HG02943 (cell line): ENCODE results near the gene KIAA1755.

ENCODE experiments used
- ATAC-seq: cut with Tn5 transposase; IDR thresholded peaks from one replicate; pipeline ENCODE4 v1.9.1; 2021; ENCODE audit warnings: mild to moderate bottlenecking, low read depth, moderate library complexity; ENCODE audit not compliant: unreplicated experiment

Gene KIAA1755

DNA sequence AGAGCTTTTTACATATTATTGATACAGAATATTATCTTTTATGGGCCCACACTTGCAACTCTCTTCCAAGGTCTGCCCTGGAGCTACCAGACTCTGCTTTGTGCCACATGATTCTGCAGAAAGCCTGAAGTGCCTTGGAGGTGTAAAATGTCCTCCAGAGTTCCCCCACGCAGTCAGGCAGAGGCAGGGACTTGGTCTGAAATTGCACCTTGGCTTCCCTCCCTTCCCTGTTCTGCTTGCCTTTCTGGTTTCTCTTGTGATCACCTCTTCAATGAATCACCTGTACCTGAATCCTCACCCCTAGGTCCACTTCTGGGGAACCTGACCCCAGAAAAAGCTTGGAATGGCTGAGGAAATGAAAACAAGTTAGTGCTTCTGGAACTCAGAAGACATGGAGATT, 52.4 kb downstream of the KIAA1755 start:
- no peak for ATAC-seq

DNA sequence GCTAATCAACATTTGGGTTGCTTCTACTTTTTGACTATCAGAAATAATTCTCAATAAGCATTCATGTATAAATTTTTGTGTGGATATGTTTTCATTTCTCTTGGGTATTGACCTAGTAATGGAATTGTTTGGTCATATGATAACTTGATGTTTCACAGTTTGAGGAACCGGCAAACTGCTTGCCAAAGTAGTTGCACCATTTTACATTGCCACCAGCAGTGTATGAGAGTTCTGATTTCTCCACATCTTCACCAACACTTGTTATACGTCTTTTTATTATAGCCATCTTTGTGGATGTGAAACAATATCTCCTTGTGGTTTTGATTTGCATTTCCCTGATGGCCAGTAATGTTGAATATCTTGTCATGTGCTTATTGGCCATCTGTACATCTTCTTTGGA, 52.9 kb downstream of the KIAA1755 start:
- no peak for ATAC-seq

DNA sequence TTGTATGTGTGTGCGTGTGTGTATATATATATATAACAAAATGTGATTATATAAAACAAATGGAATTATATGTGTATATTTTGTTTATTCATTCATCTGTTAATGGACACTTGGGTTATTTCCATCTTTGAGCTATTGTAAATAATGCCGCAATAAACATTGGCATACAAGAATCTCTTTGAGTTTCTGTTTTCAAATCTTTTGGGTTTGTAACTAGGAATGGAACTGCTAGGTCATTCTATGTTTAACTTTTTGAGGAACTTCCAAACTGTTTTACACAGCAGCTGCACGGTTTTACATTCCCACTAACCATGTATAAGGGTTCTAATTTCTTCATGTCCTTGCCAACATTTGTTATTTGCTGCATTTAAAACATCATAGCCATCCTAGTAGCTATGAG, 55.5 kb downstream of the KIAA1755 start:
- ATAC-seq = no peak

DNA sequence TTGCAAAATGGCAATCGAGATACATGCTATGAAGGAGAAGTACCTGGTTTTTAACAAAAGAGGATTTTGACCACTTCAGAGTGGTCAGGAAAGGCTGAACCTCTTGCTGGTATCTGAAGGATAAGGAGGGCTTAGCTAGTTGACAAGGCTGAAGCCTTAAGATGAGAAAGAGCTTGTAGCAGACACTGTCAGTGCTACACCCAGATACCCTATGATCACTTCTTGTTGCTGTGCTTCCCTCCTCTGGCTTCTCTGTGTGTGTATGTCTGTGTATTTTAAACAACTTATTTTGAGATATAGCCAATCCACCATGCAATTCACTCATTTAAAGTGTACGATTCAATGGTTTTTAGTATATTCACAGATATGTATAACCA, 56.6 kb downstream of the KIAA1755 start:
- ATAC-seq = no peak

DNA sequence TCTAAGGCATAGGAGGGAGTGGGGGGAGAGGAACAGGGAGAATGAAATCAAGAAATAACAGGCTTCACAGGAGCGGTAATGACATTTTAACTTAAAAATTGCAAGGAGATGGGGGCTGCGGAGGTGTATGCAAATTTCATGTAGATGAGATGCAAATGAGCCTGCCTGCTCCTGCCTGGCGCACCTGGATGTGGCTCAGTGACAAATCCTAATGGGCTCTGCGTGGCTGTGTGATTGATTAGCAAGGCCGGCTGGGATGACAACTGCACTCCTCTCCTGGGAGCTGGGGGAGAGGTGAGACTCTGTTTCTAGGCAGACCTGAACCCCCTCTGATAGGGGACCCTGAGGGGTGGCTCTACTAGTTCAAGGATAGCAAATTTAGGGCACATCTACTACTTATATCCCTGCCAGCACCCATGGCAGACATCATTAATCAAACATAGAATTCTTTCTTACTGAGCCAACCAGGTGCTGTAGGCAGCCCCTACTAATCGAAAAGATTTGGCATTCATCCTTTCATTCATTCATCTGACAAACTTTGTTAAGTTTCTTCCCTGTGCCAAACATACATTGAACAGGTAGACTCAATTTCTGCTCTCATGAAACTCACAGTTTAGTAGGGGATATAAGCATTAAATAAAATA, 57.1 kb downstream of the KIAA1755 start:
- no peak for ATAC-seq

DNA sequence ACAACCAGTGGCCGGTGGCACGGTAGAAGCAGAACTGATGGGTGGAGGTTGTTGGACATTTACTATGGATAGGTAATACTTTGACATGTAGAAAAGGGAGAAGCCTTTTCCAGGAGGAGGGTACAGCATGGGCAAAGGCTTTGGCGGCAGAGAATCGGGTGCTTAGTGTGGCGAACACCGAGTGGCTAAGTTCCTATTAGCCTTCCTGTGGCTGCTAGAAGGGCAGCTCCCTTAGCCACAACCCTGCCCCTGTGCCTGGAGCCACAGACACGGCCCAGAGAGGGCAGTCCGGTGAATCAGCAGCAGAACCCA, 57.6 kb downstream of the KIAA1755 start:
- ATAC-seq = no peak

DNA sequence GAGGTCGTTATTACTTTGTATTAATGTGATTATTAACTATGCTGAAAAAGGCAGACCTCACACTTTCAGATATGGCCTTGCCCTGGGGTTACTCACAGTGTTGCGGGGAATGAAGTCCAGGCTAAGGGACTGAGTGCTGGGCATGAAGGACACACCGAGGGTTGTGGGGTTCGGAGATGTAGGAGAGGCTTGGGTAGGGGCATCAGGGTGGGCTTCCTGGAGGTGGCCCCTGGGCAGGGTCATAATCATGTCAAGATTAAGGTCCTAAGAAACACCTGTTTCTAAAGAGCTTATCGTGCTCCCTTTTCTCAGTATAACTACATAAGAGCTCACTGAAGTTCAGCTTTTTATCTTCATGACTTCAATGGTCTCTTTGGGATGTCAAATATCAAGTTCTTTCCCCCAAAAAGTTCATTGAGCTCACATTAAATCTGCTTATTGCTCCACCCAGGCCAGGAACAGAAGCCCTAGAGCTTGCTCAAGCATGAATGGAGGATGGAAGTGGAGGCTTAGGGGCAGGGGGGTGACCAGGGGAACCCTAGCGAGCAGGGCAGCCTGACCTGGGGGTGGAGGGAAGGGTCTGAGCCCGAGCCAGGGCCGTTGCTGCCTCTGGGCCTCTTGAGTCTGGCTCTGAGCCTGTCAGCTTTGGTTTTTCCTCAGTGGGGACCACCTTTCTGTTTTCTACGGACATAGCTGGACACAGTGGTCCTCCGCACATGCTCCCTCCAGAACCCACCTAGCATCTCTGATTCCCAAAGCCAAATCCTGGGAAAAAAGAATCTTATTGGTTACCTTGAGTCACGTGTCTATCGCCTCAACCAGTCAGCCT, 58.2 kb downstream of the KIAA1755 start:
- ATAC-seq = no peak

DNA sequence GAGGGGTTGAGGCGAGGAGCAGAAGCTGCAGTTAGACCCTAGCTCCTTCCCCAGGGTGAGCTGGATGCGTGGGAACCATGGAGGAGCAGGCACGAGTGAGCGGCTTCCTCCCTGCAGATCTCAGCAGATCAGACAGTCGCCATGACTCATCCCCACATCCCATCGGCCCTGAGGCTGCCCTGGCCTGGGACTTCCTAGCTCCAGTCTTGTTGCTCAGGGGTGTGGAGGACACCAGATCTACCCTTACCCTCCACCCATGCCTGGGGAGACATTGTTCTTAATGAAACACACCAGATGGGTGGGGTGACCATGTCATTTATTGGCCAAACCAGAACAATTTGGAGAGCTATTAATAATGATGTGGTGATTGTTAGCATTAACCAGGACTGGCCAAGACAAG, 59.2 kb downstream of the KIAA1755 start:
- ATAC-seq = no peak

DNA sequence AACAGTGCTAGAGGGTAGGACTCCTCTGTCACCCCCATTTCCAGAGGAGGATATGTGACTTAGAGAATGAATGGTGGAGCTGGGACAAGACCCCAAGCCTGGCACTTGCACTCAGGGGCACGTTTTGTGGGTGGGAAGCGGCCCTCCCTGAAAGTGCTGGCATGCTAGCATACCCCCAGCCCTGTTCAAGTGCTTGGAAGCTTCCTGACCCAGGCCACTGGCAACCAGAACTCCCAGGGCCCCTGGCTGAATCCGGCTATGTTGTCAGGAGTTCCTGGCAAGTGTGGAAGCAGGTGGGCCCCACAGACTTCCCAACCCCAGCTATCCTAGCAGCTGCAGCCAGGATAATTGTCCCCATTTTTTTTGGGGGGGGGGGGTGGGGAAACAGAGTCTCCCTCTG, 59.9 kb downstream of the KIAA1755 start:
- no peak for ATAC-seq

DNA sequence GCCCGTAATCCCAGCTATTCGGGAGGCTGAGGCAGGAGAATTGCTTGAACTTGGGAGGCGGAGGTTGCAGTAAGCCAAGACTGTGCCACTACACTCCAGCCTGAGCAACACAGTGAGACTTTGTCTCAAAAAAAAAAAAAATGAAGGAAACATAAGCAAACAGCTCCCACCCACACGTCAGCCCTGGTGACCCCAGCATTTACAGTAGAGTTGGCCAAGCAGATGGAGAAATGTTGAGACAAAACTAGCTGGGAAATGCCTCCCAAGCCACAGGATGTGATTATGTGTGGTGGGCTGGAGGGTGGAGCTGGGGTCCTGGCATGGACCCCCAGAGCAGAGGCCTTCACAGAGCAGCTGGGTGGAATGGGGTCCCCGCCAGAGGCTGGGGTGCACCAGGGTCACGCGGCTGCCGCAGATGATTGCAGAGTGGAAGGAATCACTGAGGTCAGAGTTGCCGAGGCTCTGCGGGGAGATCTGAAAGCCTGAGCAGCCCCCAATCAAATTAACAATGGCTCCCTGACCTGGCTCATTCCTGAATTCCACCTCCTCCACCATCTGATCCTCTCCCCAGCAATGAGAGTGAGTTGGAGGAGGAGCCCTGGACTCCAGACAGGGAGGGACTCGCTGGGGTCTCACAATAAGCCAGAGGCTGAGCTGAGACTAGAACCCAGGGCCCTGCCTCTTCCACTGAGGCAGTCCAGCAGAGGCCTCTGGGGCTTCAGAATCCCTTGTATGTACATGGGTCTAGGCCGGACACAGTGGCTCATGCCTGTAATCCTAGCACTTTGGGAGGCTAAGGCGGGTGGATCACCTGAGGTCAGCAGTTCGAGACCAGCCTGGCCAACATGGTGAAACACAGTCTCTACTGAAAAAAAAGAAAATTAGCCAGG, 60.8 kb downstream of the KIAA1755 start:
- ATAC-seq = no peak

DNA sequence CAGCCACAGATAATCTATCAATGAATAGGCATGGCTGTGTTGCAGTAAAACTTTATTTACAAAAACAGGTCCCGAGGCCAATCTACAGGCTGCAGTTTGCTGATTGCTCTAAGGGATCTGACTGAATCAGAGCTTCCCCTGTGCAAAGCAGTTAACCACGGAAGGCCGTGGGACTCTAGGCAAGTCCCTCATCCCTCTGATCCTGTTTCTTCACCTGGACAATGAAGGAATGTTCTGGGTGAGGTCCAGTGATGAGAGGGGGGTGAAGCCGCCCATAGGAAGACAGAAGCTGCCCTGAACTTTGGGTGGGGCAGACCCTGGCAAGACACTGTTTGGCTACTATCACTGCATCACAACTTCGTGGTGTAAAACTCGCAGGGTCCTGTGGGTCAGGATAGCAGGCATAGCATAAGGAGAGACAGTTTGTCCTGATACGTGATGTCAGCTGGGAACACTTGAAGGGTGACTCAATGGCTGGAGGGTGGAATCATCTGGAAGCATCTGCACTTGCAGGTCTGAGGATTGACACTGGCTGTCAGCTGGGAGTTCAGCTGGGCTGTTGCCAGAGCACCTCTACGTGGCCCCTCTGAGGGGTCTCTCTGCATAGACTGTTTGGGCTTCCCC, 62.2 kb downstream of the KIAA1755 start:
- no peak for ATAC-seq

DNA sequence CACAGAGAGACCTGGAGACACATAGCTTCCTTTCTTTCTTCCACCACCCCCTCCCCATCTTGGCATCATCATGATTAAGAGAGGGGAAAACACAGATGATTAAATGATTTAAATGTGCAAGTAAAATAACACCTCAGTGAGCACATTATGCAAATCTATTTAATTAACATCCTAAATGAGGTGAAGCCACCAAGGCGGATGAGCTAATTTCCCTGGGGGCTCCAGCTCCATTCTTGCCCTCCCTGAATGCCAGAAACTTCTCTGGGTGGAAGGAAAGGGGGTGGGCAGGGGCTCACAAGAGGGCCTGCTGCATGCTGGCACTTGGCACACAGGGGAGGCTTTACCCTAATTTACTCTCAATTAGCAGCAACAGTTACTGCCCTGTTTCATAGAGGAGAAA, 62.9 kb downstream of the KIAA1755 start:
- ATAC-seq = no peak

DNA sequence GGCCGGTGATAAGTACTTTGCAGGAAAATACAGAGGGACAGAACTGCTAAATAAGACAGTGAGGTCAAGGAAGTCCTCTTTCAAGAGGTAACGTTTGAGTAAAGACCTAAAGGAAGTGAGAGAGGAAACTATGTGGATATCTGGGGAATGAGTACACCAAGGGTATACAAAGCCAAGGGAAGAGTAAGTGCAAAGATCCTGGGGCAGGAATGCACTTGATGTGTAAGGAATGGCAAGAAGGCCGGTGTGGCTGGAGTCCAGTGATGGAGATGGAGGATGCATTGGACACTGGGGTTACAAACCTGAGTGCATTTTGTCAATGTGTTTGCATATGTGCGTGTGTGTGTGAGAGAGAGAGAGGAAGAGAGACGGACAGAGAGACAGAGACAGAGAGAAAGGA, 63.3 kb downstream of the KIAA1755 start:
- ATAC-seq = no peak

DNA sequence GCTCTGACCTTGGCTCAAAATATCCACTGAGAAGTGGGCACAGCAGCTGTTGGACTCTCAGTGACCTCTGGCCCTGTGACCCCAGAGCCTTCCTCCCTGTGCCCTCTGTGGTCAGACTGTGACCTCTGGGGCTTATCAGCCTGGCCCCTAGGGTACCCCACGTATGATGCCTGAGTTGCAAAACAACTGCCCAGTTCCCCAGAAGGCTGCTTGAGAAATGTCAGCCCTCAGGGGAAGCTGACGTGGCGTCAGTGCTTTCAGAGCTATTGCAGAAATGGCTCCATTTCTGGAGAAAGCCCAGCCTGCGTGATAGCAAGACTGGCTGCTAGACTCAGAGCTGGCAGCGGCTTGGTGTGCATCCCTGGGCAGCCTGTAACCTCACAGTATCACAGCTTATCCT, 63.9 kb downstream of the KIAA1755 start:
- ATAC-seq = no peak

DNA sequence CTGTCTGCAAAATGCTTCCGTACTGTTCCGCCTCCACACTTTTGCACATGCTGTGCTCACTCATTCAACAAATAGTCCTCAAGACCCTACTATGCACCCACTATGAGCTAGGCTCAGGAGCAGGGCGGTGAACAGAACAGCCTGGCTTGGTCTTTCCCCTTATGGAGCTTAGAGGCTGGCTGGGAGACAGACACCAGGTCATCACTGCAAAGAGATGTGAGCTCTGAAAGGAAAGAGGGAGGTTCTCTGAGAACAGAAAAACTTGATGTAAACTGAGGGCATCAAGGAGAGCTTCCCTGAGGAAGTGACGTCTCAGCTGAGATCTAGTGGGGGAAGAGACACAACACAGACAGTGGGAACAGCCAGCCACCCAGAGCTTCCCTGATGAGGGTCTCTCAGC, 64.5 kb downstream of the KIAA1755 start:
- ATAC-seq = no peak

DNA sequence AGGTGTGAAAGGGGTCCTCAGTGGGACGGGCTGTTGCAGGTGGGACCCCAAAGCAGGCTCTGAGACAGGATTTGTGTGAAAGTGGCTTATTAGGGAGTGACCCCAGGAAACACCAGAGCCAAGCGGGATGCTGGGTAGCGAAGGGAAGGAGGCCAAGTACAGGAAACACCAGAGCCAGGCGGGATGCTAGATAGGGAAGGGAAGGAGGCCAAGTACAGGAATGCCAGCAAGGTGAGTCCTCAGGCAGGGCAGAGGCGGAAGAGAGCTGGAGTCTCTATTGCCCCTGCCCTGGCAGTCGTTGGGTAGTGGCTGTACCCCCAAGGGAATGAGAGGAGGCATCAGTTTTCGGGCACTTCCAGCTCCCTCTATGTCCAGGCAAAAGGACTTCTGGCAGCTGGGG, 65.0 kb downstream of the KIAA1755 start:
- no peak for ATAC-seq

DNA sequence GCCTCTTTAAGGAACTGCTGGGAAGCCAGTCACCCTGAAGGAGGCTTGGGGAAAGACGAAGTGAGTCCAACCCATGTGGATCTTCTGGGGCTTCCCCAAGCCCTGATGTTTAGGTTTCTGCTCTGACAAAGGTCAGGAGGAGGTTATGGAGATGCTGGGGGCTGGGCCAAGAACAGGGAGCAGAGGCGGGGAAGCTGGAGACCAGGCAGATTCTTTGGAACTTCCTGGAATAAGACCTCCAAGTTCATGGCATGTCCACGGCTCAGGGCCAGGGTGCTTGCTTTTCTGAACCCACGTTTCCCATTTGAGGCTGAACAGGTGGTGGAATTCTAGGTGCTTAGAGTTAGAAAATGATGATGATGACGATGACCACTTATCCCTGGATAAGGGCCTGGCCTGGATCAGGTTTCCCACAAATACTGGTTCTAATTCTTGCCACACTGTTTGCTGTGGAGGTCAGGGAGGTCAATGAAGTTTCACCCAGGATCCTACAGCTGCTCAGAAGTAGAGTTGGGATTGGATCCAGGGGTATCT, 65.5 kb downstream of the KIAA1755 start:
- no peak for ATAC-seq

DNA sequence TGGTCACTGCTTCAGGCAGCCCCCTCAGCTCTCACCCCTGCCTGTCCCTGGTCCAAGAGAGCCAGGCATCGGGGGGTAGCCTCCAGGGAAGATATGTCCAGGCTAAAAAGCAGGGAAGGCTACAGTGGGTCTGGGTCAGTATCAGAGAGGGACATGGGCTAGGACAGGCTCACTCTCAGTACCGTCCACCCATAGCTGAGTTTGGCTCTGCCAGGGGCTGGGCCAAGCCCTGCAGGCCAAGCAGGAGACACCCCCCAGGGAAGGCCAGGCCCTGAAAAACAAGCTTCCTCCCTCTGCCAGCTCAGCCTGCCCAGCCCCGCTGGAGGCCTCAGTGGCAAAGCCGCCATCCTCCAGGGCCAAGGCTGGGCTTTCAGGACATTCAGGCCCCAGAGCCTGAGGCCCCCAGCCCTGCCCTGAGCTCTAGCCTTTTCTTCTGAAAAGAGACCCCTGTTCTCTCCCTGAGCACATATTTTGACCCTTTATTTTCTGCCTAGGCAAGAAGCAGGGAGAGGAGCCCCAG, 66.9 kb downstream of the KIAA1755 start:
- no peak for ATAC-seq

DNA sequence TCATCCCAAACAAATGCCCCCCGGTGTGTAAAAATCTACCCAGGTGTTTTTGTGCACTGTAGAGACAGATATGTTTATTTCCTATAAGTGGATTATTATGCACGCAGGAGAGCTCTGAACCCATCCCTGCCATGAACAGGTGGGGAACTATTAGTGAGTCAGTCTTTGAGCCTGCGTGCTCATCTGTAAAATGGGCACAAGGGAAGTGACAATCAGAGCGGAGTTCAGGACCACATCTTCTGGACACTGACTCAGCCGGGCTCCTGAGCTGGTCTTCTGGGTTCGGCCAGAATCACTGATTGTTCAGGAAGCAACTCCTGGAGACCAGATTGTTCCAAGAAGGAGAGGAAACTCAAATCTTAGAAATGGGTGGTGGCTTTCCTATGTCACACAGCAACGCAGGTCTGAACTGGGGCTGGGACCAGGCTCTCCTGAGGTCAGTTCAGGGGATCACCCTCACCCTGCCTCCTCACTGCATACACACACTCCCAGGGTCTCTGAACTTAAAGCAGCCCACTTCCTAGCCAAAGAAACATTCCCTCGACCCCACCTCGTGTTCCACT, 68.1 kb downstream of the KIAA1755 start:
- ATAC-seq = no peak

DNA sequence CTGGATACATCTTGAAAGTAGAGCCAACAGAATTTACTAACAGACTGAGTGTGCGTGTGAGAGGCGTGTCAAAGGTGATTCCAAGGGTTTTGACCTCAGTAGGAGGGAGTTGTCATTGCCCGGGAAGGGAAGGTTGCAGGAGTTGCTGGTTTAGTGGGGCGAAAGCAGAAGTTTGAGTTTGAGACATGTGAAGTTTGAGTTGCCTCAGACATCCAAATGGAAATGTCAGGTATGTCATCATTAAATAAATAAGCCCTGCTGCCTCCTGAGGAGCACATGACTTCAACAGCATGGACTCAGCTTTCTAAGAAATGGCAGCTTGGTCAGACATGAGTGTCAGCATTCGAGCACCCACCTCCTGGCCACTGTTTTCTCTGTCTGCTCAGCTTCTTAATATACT, 68.9 kb downstream of the KIAA1755 start:
- no peak for ATAC-seq
